Brain microvascular endothelial cell (primary cell): ENCODE data around the gene SLCO2A1.

Experiments
- DNase-seq: peaks from one replicate; pipeline ENCODE4 v3.0.0-alpha.2; 2020
- H3K27ac ChIP-seq: fragments of 250-450 bp; sonication (Bioruptor Pico); 2 replicates; pipeline ENCODE4 v1.5.1; 2020; ENCODE audit warnings: mild to moderate bottlenecking, moderate library complexity
- H3K27me3 ChIP-seq: fragments of 250-450 bp; sonication (Bioruptor Pico); replicated peaks from 2 replicates; pipeline ENCODE4 v1.5.1; 2020; ENCODE audit warnings: mild to moderate bottlenecking
- H3K36me3 ChIP-seq: fragments of 250-450 bp; sonication (Bioruptor Pico); replicated peaks from 2 replicates; pipeline ENCODE4 v1.5.1; 2020; ENCODE audit warnings: mild to moderate bottlenecking
- H3K4me3 ChIP-seq: 2 replicates; pipeline ENCODE4 v1.5.1; 2011; ENCODE audit warnings: low read depth, mild to moderate bottlenecking, control low read depth, low read length, moderate library complexity
- in situ Hi-C: cut with HindIII; loops from 2 replicates; pipeline ENCODE4 v1.10.0; 2017; ENCODE audit warnings: low sequenced_read_pairs, low pct_ligation_motif_present
- TF ChIP-seq, protein P1 (sequence below): IDR thresholded peaks from 2 replicates; pipeline ENCODE4 v1.5.1; 2011; ENCODE audit warnings: low read depth, mild to moderate bottlenecking, moderate library complexity, low read length, control low read depth, inconsistent platforms; ENCODE audit errors: missing control alignments

The SLCO2A1 gene

DNA sequence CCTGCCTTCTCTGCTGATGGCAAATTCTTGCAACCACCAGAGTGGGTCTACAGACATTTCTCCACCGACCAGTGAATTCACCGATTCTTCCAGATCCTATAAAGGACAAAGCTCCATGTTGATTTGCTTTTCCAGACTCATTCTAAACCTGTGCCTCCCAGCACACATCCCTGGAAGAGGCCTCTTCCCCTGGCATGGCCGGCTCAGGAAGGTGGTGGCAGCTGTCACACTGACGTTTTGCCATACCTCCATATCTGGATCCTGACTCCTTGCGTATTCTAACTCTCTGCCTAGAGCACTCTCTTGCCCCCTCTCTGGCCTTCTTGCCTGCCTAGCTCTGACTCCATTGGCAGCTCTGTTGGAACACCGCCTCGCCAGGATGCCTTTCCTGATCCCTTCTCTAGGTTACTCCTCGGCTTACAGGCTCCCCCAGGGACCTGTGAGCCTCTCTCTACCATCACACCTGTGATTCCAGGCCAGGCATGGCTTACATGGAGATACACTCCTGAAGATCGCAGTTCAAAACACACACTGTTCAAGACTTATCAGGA lies 31.0 kb downstream of the SLCO2A1 start:
- TF ChIP-seq, protein P1, sequence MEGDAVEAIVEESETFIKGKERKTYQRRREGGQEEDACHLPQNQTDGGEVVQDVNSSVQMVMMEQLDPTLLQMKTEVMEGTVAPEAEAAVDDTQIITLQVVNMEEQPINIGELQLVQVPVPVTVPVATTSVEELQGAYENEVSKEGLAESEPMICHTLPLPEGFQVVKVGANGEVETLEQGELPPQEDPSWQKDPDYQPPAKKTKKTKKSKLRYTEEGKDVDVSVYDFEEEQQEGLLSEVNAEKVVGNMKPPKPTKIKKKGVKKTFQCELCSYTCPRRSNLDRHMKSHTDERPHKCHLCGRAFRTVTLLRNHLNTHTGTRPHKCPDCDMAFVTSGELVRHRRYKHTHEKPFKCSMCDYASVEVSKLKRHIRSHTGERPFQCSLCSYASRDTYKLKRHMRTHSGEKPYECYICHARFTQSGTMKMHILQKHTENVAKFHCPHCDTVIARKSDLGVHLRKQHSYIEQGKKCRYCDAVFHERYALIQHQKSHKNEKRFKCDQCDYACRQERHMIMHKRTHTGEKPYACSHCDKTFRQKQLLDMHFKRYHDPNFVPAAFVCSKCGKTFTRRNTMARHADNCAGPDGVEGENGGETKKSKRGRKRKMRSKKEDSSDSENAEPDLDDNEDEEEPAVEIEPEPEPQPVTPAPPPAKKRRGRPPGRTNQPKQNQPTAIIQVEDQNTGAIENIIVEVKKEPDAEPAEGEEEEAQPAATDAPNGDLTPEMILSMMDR, result no peak
- Histone ChIP-seq H3K4me3 (no peak overlapping the region), H3K36me3 (no peaks in the 10 kb centered on the region), H3K27me3 (peaks cover 2% of the 10 kb centered on the region), H3K27ac (no peak overlapping the region)
- in situ Hi-C loops, result no loop called here
- DNase-seq, result no peak

DNA sequence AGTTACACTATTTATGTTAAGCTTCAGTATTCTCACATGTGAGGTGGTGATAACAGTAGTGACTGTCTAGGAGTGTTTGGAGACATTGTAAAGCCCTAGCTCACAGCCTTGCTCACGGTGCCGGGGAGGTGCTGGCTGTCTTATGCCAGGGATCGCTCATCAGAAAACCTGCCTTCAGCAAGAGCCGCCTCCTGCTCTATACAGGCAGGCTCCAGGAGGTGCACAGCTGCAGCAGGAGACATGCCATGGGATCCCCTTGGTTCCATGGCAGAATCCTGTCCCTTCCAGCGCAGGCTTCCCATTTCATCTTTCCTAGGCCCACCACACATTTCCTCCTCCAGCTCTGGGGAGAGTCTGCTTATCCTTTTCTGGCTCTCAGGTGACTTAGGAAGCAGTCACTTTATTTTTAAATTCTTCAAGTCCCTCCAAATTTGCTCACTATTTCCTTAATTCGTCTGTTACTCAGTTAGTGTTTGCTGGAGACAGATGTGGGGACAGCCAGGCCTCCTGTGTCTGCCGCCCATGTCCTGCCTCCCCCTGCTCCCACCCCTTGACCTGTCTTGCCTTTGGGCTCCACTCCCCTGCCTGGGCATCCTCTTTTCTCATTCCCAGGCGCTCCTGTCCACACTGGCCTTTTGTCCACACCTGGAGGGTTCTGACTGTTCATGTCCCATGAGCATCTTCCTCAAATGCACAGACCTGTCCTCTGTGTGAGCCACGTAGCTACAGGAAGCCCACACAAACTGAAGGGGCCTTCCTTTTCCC lies 31.7 kb downstream of the SLCO2A1 start:
- no peak overlapping the region for H3K4me3 ChIP-seq
- no peak overlapping the region for H3K27ac ChIP-seq
- in situ Hi-C loops, result no loop called here
- H3K36me3 ChIP-seq, result no peaks in the 10 kb centered on the region
- peaks cover 2% of the 10 kb centered on the region for H3K27me3 ChIP-seq
- DNase-seq, result no peak
- TF ChIP-seq, protein P1, result no peak

DNA sequence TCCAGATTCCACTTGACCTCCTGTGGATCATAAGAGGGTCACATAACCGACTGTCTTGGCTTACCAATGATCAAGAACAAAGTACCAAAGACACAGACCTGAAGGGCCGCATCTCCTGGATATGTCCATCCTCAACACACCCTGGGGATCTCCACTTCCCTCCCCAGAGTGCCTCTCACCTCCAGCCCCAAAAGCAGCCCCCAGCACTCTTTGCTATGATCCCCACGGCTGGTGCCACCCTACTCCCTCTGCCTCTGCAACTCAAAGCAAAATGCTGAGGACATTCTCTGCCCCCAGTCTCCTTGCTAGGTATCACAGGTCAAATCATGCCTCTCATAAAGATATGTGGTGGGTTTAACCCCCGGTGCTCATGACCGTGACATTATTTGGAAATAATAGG lies 32.7 kb downstream of the SLCO2A1 start:
- in situ Hi-C loops, result no loop called here
- DNase-seq, result no peak
- TF ChIP-seq, protein P1, result no peak
- Histone ChIP-seq H3K4me3 (no peak overlapping the region), H3K36me3 (no peaks in the 10 kb centered on the region), H3K27me3 (peaks cover 2% of the 10 kb centered on the region), H3K27ac (no peak overlapping the region)

DNA sequence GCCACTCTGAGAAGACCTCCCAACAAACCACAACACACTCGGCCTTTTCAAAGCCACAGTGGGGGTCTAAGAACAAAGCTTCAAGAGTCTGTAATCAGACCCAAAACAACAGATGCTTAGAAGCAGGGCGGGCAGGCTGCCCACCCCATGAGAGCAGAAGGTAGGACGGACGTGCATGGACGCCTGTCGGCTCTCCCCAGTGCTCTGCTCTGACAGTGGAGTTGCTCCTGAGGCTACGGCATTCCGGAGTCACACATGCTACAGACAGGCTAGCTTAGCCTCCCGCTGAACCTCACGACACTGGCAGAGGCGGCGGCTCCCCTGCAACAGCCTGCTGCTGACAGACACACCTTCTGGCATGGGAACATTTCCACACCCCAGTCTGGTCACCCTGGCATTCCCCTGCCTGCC lies 33.5 kb downstream of the SLCO2A1 start:
- DNase-seq, result no peak
- TF ChIP-seq, protein P1, result no peak
- in situ Hi-C loops, result no loop called here
- Histone ChIP-seq H3K4me3 (no peak overlapping the region), H3K27me3 (peaks cover 2% of the 10 kb centered on the region), H3K27ac (no peak overlapping the region), H3K36me3 (no peaks in the 10 kb centered on the region)

DNA sequence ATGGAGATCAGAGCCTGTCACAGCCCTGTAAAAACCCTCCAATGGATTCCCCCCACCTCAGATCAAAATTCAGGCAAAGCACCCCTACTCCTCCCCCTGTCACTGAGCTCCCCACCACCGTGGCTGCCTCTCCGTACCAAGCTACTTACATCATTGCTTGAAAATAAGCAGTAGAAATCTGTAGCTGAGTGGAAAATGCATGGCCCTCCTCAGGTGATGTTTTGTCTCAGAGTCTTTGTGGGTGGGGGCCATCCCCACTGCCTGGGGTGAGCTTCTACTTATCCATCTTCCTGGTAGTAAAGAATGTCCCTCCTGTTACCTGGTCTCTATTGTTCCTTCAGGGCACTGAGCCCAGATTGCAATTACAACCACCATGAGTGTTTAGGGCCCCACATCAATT lies 34.5 kb downstream of the SLCO2A1 start:
- in situ Hi-C loops, result no loop called here
- no peak overlapping the region for H3K4me3 ChIP-seq
- TF ChIP-seq, protein P1, result no peak
- DNase-seq, result no peak
- H3K27me3 ChIP-seq, result peaks cover 2% of the 10 kb centered on the region
- no peak overlapping the region for H3K27ac ChIP-seq
- H3K36me3 ChIP-seq, result no peaks in the 10 kb centered on the region
